Neural cell (in vitro differentiated cells): ENCODE measurements around the gene RPS6KA2. TPM values are rescaled to one million over a fixed set of nuclear protein-coding genes. Genes with fewer than 3 reads are reported as not detected.
A peak's percentile ranks its signal among the peaks of the same experiment; 100 is the strongest.
"Not testable (repeated sequence)": the region's sequence is repeated elsewhere in the genome, so short reads cannot be mapped to it uniquely, and the experiment has no call there.

Experiments used
- H2AFZ ChIP-seq: fragments of 200-600, 300-800 bp; sonication (generic), shearing (Covaris generic); 2 replicates; pipeline ENCODE4 v1.6.0; 2014; ENCODE audit warnings: low read depth, mild to moderate bottlenecking, antibody characterized with exemption, low read length, moderate library complexity
- H3F3A ChIP-seq: fragments of 200-600 bp; shearing (Covaris generic); 2 replicates; pipeline ENCODE4 v1.6.1; 2016; ENCODE audit warnings: mild to moderate bottlenecking, moderate library complexity, mixed read lengths, antibody characterized with exemption, low read length; ENCODE audit not compliant: insufficient read depth, poor library complexity, severe bottlenecking
- H3K27ac ChIP-seq: fragments of 200-600, 300-800 bp; sonication (generic), shearing (Covaris generic); 2 replicates; pipeline ENCODE4 v1.5.1; 2014; ENCODE audit warnings: mild to moderate bottlenecking, low read length, moderate library complexity
- H3K27me3 ChIP-seq: fragments of 300-800, 200-600 bp; sonication (generic), shearing (Covaris generic); 2 replicates; pipeline ENCODE4 v1.6.0; 2014; ENCODE audit warnings: mild to moderate bottlenecking, low read depth, low read length, moderate library complexity; ENCODE audit not compliant: insufficient read depth
- H3K36me3 ChIP-seq: fragments of 300-800, 200-600 bp; sonication (generic), shearing (Covaris generic); 2 replicates; pipeline ENCODE4 v1.5.1; 2014; ENCODE audit warnings: mild to moderate bottlenecking, antibody characterized with exemption, low read length, moderate library complexity; ENCODE audit not compliant: insufficient read depth
- H3K4me2 ChIP-seq: fragments of 300-800, 200-600 bp; sonication (generic), shearing (Covaris generic); 2 replicates; pipeline ENCODE4 v1.6.0; 2014; ENCODE audit warnings: mild to moderate bottlenecking, low read length
- H3K4me3 ChIP-seq: fragments of 300-800, 200-600 bp; sonication (generic), shearing (Covaris generic); 2 replicates; pipeline ENCODE4 v1.5.1; 2014; ENCODE audit warnings: mild to moderate bottlenecking, low read length, moderate library complexity
- H3K79me2 ChIP-seq: fragments of 200-600 bp; shearing (Covaris generic); replicated peaks from 2 replicates; pipeline ENCODE4 v1.6.0; 2014; ENCODE audit warnings: mild to moderate bottlenecking, low read length, moderate library complexity; ENCODE audit not compliant: insufficient read depth
- H3K9ac ChIP-seq: fragments of 300-800, 200-600 bp; sonication (generic), shearing (Covaris generic); 2 replicates; pipeline ENCODE4 v1.6.1; 2016; ENCODE audit warnings: mild to moderate bottlenecking, low read length, mixed read lengths
- H3K9me2 ChIP-seq: fragments of 200-600 bp; shearing (Covaris generic); 2 replicates; pipeline ENCODE4 v1.6.1; 2016; ENCODE audit warnings: mild to moderate bottlenecking, low read length, mixed read lengths; ENCODE audit not compliant: insufficient read depth
- H3K9me3 ChIP-seq: fragments of 200-600, 300-800 bp; sonication (generic), shearing (Covaris generic); 2 replicates; pipeline ENCODE4 v1.6.1; 2016; ENCODE audit warnings: mild to moderate bottlenecking, mixed run types, low read length, moderate library complexity, mixed read lengths
- H4K20me1 ChIP-seq: fragments of 200-600 bp; shearing (Covaris generic); 2 replicates; pipeline ENCODE4 v1.6.1; 2016; ENCODE audit warnings: mild to moderate bottlenecking, mixed run types; ENCODE audit not compliant: insufficient read depth
- CTCF ChIP-seq: fragments of 450-650 bp; IDR thresholded peaks from 2 replicates; pipeline ENCODE4 v1.5.1; 2014; ENCODE audit warnings: antibody characterized with exemption, mild to moderate bottlenecking, moderate library complexity; ENCODE audit not compliant: poor library complexity, severe bottlenecking
- EP300 ChIP-seq: fragments of 450-650 bp; conservative IDR thresholded peaks from 2 replicates; pipeline ENCODE4 v1.6.1; 2014; ENCODE audit warnings: antibody characterized with exemption, mild to moderate bottlenecking, moderate library complexity; ENCODE audit not compliant: poor library complexity, severe bottlenecking
- EZH2 ChIP-seq: fragments of 200-600, 300-800 bp; shearing (Covaris generic), sonication (generic); IDR thresholded peaks from 2 replicates; pipeline ENCODE4 v1.6.1; 2014; ENCODE audit warnings: antibody characterized with exemption, low read length, borderline replicate concordance, mild to moderate bottlenecking; ENCODE audit not compliant: insufficient read depth, poor library complexity, severe bottlenecking
- MXI1 ChIP-seq: fragments of 450-650 bp; conservative IDR thresholded peaks from 2 replicates; pipeline ENCODE4 v1.6.1; 2014; ENCODE audit warnings: antibody characterized with exemption, mild to moderate bottlenecking; ENCODE audit not compliant: poor library complexity, severe bottlenecking
- POLR2AphosphoS5 ChIP-seq: IDR thresholded peaks from 2 replicates; pipeline ENCODE4 v1.6.1; 2012
- TAF1 ChIP-seq: IDR thresholded peaks from 2 replicates; pipeline ENCODE4 v1.6.1; 2012; ENCODE audit warnings: low read depth
- polyA plus RNA-seq: library from polyadenylated mRNA; depleted of rRNA; stranded (reverse); fragments of >200 nt; gene quantifications from 2 replicates; pipeline ENCODE4 v1.2.3, GENCODE V29; 2014
- TF ChIP-seq, protein P1 (sequence below): IDR thresholded peaks from 2 replicates; pipeline ENCODE4 v1.6.1; 2012; ENCODE audit warnings: borderline replicate concordance

The RPS6KA2 gene
- polyA plus RNA-seq, 1 donor from 2014 or later = 34.3 TPM

DNA sequence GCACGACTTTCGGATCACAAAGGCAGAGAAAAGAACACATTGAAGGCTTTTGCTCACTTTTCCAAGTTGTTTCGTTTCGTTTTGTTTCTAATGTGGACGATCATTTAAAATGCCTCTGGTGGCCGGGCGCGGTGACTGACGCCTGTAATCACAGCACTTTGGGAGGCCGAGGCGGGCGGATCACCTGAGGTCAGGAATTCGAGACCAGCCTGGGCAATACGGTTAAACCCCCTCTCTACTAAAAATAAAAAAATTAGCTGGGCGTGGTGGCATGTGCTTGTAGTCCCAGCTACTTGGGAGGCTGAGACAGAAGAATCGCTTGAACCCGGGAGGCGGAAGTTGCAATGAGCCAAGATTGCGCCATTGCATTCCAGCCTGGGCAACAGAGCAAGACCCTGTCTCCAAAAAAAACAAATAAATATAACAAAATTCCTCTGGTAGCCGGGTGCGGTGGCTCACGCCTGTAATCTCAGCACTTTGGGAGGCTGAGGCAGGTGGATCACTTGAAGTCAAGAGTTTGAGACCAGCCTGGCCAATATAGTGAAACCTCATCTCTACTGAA is 243.2 kb downstream of the RPS6KA2 start:
- not testable (repeated sequence) for H3K36me3 ChIP-seq, H3K79me2 ChIP-seq, H4K20me1 ChIP-seq, H3F3A ChIP-seq, H3K9me2 ChIP-seq, H3K9me3 ChIP-seq, H3K27me3 ChIP-seq
- peak overlapping the region; percentile 53 for H3K27ac ChIP-seq
- peak overlapping the region; percentile 78 for H3K9ac ChIP-seq
- H3K4me3 ChIP-seq = peak overlapping the region; percentile 97
- peak overlapping the region; percentile 49 for H3K4me2 ChIP-seq
- H2AFZ ChIP-seq = peak overlapping the region; percentile 48

GRCh38 chr6:166382933-166383801 is 243.9 kb downstream of the RPS6KA2 start, which contains the start of gene MPC1:
TSS of gene MPC1 (minus strand) at chr6:166382940. CDS start at chr6:166382876, 64 bp downstream.
- peak; percentile 93 for TF ChIP-seq TAF1
- TF ChIP-seq, protein P1, sequence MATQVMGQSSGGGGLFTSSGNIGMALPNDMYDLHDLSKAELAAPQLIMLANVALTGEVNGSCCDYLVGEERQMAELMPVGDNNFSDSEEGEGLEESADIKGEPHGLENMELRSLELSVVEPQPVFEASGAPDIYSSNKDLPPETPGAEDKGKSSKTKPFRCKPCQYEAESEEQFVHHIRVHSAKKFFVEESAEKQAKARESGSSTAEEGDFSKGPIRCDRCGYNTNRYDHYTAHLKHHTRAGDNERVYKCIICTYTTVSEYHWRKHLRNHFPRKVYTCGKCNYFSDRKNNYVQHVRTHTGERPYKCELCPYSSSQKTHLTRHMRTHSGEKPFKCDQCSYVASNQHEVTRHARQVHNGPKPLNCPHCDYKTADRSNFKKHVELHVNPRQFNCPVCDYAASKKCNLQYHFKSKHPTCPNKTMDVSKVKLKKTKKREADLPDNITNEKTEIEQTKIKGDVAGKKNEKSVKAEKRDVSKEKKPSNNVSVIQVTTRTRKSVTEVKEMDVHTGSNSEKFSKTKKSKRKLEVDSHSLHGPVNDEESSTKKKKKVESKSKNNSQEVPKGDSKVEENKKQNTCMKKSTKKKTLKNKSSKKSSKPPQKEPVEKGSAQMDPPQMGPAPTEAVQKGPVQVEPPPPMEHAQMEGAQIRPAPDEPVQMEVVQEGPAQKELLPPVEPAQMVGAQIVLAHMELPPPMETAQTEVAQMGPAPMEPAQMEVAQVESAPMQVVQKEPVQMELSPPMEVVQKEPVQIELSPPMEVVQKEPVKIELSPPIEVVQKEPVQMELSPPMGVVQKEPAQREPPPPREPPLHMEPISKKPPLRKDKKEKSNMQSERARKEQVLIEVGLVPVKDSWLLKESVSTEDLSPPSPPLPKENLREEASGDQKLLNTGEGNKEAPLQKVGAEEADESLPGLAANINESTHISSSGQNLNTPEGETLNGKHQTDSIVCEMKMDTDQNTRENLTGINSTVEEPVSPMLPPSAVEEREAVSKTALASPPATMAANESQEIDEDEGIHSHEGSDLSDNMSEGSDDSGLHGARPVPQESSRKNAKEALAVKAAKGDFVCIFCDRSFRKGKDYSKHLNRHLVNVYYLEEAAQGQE = peak; percentile 43
- TF ChIP-seq EZH2 = no peak
- peak; percentile 76 for TF ChIP-seq POLR2AphosphoS5
- peak; percentile 95 for TF ChIP-seq MXI1
- TF ChIP-seq EP300 = peak; percentile 25
- no peak for TF ChIP-seq CTCF
- Histone ChIP-seq H3K4me3 (peak within 1 kb of the TSS; percentile 97), H3K9me2 (no peaks in the 10 kb centered on the region), H4K20me1 (no peaks in the 10 kb centered on the region), H3F3A (no peaks in the 10 kb centered on the region), H3K36me3 (no peaks in the 10 kb centered on the region), H3K27ac (peak within 1 kb of the TSS; percentile 62), H3K4me2 (peak within 1 kb of the TSS; percentile 71), H2AFZ (peak within 1 kb of the TSS; percentile 48), H3K27me3 (no peaks in the 10 kb centered on the region), H3K9me3 (no peaks in the 10 kb centered on the region), H3K79me2 (peaks cover 9% of the 10 kb centered on the region), H3K9ac (peak within 1 kb of the TSS; percentile 78)
